ENCODE results near the gene PALS2.

The PALS2 gene, protein sequence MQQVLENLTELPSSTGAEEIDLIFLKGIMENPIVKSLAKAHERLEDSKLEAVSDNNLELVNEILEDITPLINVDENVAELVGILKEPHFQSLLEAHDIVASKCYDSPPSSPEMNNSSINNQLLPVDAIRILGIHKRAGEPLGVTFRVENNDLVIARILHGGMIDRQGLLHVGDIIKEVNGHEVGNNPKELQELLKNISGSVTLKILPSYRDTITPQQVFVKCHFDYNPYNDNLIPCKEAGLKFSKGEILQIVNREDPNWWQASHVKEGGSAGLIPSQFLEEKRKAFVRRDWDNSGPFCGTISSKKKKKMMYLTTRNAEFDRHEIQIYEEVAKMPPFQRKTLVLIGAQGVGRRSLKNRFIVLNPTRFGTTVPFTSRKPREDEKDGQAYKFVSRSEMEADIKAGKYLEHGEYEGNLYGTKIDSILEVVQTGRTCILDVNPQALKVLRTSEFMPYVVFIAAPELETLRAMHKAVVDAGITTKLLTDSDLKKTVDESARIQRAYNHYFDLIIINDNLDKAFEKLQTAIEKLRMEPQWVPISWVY

DNA sequence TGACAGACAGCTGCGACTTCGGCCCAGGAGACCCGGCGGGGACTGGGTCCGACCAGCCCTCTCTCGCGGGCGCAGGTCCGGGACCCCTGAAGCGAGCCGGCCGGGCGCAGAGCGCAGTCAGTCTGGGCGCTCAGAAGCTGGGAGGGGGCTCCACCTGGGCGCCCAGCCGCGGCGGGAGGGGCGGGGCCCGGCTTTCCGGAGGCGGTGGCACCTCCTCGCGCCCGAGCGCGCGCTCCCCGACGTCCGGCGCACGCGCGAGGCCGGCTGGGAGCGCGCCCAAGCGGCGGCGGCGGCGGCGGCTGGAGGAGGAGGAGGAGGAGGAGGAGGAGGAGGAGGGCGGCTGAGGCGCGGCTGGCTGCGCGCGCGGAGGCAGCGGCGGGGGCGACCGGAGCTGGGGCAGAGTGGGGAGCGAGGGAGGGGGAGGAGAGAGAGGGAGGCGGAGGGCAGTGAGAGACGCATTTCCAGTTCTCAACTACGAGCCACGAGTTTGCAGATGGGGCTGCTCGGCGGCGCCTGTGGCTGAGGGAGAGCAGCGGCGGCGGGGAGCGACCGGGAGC lies at the start of gene PALS2:
Gene PALS2, plus strand, starts transcription at position 456 of the 557 bp plus-strand sequence. CDS start 50,216 bp downstream, outside the sequence.
- DNase-seq, result no peak

DNA sequence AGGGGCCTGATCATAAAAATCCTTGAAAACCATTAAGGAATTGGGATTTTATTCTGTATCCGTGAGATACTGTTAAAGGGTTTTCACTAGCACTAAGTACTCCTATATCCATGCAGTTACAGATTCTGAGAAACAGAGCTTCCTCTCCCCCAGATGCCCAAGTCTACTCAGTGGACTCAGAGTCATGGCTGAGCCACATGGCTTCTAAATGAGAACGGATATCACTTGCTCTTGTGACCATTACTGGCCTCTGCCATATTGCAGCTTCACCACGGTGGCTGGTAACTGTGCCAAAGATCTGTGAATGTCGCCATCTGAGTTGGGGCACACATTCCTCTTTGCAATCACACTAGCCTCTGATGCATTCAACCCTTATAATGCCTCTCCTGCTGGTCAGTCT lies 42.0 kb upstream of the PALS2 start:
- no peak for DNase-seq

DNA sequence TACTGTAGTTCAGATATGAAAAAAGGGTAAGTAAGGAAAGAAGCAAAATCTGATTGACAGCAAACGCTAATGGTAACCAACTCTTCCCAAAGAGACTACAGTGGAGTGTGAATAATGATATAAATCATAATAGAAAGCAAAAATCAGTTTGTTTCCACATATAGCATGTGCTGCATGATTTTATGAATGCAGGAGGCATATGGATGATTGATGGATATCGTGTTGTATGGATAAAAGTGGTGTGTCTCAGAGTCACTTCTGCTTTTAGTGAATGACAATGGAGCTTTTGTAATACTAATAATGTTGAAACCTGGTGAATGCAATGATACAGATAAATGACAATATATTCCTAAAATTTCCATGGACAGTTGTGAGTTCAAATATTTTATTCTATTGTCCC lies 36.6 kb upstream of the PALS2 start:
- no peak for DNase-seq

DNA sequence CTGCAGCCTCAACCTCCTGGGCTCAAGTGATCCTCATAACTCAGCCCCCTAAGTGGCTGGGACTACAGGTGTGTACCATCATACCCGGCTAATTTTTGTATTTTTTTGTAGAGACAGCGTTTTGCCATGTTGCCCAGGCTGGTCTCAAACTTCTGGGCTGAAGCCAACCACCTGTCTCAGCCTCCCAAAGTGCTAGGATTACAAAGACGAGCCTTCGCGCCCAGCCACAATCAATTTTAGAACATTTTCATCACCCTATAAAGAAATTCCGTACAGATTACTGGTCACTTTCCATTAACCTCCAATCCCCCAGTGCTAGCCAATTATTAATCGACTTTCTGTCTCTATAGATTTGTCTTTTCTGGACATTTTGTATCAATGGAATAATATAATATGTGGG lies 32.3 kb upstream of the PALS2 start:
- no peak for DNase-seq

DNA sequence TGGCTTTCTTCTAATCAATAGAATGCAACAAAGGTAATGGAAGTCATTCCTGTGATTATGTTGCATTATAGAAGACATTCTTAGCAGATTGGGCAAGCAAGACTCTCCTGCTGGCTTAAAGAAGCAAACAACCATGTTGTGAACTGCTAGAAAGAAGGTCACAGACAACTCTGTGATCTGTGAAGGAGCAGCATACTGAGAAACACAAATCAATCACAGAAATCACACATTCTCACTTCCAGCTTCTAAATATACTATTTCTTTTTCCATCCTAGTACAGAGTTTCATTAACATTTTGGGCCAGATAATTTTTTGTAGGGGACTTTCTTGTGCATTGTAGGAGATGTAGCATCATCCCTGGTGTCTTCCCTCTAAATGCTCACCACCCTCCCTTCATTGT lies 28.0 kb upstream of the PALS2 start:
- no peak for DNase-seq

DNA sequence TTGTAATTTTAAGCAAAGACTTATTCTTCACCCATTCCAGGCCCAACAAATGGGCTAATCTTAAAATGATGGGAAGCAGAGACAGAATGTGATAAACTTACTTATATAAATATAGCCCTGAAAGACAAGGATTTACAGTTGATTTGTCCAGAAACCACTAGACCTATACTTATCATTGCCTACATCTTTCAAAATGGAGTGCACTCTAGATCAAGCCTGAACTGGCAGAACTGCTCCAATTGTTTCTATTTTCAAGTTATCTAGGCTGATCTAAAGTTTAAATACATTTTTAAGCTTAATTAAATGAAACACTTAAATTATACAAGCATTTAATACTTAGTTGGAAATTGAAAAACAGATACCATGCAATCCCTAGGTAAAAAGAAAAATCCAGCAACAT lies 24.9 kb upstream of the PALS2 start:
- no peak for DNase-seq

DNA sequence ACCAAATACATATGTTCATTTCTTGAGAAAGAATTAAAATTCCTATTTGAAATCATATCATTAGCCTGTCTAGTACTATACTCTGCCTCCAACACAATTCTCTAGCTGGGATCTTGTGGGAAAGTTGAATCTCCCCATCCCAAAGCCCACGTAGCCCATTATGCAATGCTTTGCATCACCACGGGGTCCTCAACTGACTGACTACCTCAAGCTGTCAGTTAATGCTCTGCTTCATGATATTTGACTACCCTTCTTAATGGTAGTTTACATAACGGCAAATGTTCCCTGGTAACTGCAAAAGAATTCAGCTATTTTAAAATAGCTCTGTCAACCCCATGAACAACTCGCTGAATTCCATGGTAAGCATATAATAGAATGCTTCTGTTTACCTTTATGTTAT lies 23.3 kb upstream of the PALS2 start:
- no peak for DNase-seq

DNA sequence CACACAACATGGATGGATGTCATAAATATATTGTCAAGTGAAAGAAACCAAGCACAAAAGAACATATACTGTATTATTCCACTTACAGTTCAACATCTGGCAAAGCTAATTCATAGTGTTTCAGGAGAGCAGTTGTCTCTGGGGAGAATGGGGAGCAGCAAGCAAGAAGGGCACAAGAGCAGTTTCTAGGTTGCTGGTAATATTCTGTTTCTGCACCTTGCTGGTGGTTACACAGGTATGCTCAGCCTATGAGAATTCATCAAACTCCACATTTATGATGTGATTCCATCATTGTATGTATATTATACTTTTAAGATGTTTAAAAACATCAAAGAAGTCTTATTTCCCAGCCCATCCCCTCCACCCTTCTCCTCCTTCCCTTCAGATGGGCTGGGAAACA lies 18.1 kb upstream of the PALS2 start:
- no peak for DNase-seq

DNA sequence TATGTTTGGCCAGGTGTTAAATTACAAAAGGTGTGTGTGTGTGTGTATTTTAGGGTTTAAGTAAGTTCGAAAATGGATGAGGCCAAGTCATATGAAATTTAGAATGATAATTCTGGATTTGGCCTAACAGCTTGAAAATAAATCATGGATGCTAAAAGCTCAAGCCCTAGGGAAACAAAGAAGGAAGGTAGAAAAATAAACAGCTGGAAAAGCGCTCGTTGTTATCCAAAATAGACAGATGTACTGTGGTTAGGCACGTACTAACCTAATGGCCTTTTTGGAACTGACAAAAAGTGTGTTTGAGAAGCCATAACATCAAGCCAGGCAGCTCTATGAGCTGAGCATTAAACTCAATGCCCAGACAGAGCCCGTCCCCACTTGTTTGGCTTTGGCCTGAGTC lies 17.5 kb upstream of the PALS2 start:
- DNase-seq, result no peak

DNA sequence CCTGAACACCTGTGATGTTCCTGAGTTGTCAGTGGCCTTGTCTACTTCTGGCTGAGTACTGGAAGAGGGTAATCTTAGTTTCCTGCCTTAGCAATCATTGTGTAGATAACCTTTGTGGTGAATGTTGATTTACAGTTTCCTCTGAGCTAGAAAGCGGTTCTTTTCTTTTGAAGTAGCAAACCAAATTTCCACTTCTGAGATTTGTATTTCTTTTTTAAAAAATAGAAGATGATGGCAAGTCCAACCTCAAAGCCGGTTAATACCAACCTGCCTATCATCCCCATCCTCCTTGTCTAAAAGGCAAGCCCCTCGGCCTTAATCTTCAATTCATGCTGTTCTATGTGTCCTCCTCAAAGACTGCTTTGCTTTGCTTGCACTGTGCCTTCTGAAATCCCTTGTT lies 12.5 kb upstream of the PALS2 start:
- DNase-seq, result no peak

DNA sequence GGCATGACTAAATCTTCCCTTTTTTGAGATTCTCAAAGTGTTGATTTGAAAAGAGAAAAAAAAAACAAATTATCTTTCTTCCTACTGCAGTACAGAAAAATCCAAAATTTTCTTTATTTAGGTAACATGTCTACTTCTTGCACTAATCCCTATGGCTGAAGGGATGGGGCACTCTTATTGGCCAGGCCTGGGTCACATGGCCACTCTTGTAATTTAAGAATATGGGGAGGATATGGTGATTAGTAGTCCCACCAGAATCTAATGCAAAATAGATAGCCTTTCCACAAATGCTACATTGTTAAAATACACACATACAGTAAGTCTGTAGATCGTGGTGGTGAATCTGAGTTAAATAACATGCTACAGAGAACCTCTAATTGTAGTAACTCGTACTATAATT lies 7.0 kb upstream of the PALS2 start:
- DNase-seq, result no peak

DNA sequence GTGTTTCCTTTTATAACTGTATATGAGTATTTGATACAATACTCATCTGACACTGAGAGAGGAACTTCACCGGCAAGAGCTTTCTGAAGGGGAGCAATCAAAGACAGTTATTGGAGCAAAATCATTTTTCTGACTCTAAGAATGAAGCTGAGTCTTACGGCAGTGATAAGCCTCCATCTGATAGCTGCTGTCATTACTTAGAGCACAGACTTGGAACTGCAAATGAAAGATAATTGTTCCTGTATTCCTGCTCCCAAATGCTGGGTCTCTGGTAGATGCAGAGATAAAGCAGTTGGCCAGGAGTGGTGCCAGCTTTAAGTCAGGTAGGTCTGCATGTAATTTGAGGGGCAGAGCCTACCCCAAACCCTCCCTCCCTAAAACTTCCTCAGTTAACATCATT lies 2.3 kb upstream of the PALS2 start:
- DNase-seq, result no peak

DNA sequence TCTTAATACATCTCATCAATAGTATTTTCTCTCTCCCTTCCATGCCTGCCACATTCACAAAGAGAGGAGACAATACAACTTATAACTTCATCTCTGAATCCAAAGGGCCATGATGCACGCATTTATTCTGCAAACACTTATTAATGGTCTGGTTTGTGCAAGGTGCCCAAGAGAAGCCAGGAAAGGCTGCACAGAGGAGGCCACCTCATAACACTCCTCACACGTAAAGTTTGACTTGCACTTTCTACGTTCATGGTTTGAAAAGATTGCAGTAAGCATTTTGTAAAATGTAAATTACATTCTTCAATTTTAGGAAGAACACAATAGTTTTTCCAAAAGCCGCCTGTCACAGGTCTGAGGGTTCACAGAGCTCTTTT lies 1.2 kb upstream of the PALS2 start:
- DNase-seq, result no peak

DNA sequence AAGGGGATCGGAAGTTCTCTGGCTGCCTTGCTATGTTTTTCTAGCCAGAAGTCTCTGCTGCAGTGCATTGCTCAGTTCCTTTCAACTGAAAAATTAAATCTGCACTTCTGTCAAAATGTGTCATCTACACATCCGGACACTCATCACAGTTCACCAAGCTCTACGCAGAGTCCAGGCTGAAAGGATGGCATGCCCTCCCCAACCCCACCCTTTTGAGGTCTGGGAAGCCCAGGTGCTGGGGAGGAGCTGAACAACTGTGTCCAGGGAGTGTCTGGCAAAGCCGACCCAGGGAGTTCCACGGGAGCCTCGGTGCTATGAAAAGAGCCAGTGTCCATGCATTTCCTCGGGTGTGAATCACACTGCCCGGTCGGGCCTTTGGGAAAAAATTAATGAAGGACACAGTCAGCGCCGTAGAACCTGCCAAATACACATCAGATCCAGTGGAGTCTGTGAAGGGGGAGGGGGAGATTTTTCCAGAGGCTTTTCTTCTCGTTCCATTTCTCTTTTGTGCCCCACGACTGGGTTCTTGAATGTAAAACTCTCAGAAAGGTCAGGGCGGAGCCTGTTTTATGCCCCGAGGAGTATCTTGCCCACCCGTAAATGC lies 757 bp upstream of the PALS2 start:
- no peak for DNase-seq

DNA sequence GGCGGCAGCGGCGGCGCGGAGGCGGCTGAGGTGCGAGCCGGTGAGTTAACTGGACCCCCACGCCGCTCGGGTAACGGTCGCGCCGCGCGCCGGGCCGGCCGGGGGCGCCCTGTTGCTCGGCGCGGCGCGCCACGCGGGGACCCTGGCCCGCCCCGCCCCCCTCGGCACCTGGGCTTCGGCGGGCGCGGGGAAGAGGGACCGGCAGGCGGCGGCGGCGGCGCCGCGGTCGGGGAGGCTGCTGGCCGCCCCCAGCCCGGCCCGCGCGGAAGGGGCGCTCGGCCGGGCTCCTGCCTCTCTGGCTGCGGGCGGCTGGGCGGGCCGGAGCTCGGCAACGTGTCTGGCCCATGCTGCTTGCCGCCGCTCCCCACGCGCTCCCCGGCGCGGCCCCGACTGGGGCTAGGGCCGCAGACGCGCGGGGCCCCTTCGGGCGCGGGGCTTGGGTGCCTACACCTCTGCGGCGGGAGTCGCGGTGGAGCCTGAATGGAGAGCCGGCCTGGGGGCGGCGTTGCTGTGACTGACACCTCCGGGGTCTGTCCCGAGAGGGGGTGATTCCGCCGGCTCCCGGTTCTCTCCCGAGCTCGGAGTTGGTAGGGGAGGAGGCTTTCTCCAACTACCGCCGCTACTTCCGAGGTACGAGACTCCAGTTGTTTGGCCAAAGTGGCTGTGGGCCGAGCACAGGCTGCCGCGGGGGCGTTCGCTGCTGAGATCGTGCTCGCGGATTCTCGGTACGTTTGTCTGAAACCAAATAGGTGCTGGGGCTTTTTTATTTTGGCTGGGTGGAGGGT lies 494 bp downstream of the PALS2 start:
- no peak for DNase-seq

DNA sequence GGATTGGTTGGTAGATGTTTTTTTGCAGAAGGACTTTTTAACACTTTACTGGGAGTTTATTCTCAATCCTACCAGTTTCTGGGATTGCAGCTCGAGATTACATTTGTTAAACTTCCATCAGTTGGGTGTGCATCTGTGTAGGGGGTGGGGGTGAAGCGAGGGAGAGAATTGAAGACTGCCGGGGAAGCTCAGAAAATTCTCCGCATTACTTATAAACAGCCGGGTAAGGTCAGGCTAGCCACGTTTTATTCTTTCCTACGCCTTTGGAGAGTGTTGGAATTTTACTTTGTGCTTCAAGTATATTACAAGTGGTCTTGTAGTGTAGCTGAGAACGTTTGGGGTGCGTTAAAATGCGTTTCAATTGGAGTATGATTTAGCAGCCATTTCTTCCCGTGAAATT lies 1.1 kb downstream of the PALS2 start:
- no peak for DNase-seq

DNA sequence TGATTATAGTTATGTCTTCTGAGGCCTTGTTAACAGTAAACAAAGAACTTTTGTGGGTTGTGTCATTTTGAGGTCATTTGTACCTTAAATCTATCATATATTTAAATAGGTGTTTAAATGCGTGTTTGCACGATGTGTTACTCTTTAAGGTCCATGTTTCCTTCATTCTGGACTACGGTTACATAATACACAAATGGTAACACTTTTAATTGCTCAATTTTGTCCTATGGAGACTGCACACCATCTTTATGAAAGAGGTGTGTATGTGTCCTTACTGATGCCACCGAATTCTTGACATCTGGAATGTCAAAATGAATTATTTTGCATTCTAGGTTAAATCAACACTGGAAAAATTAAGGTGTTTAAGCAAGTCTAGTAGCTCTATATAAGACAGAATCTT lies 1.7 kb downstream of the PALS2 start:
- DNase-seq, result no peak

DNA sequence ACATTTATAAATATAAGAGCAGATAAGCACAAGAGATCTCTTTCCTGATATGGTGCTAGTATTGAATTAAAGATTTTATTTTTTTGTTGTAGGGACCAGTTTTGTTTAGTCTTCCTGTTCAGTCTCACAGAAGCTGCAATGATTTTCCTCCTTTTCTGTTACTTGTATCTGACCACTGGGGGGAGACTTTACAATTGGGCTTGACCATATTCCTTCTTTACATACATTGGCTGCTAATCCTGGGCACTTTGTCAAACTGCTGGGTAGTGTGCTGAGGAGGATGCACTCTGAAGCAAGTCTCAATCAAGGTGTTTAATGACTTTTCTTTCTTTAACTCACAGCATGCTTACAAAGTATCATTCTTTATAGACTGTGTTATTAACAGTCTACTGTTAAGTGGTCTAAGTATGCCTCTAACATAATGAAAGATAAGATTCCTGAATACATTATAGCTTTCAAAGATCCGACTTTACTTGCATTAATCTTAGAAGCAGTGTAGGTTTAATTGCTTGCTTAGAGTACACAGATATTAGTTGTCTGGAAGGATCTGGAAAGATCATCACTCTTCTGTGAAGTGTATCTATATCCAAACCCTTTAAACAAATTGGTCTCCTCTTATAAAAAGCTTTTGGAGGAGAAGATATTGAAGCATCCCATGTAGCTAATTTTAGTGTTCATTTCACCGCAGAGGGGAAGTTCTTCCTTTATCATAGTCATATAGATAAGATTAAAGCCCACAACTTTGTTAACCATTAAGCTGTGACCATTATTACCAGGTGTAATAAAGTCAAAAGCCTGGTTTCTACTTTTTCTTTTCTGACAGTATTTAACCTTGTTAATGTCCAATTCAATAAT lies 3.1 kb downstream of the PALS2 start:
- DNase-seq, result no peak

DNA sequence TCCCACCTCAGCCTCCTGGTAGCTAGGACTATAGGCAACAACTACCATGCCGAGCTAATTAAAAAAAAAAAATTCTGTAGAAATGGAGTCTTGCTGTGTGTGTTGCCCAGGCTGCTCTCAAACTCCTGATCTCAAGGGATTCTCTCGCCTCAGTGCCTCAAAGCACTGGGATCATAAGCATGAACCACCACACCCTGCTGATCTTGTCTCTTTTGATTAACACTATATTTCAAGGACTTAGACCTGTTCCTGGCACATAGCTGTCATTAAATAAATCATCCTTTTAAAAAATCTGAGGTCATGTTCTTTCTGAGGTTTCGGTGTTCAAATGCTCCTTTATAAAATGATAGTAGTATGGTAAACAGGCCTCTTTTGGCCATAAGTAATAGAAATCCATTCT lies 4.8 kb downstream of the PALS2 start:
- no peak for DNase-seq

DNA sequence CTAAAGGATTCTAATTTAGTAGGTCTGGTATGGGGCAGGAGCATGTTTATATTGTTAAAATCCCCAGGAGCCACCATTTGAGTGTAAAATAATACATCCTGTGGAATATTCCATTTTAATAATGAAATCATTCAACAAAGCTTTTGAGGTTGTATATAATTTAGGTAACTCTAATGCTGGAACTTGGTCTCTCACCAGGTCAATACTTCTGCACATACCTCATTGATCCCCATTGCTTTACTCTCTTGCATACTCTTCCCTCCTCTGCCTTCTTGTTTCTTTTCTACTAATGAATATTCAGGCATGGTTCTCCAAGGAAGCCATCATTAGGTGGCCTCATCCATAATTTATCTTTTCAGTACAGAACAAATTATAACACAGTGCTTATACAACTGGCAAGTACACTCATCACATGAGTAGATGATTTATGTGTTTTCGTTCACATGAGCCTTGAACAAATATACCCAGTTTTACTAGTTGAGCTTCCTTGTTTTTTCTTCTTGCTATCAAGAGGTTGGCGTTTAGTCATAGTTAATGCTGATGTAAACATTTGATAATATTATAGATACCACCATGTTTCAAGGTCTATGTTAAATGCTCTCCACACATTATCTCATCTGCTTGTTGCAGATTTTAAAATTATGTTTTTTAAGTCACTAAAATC lies 7.2 kb downstream of the PALS2 start:
- no peak for DNase-seq

DNA sequence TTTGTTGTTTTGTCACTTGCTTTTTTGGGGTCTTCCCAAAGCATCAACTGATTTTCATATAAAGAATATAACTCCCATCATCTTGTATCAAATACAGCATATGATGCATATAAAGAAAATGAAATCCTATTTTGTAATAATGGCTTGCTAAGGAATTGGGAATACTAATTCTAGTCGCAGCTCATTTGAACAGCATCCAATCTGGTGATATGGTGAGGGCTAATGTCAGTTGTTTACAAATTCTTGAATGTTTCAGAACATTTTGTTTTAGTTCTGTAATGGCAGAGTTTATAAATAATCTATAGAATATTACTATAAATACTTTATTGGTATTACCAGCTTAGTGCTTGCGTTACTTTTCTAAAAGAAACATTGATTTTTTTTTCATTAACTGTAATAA lies 8.9 kb downstream of the PALS2 start:
- DNase-seq, result no peak

DNA sequence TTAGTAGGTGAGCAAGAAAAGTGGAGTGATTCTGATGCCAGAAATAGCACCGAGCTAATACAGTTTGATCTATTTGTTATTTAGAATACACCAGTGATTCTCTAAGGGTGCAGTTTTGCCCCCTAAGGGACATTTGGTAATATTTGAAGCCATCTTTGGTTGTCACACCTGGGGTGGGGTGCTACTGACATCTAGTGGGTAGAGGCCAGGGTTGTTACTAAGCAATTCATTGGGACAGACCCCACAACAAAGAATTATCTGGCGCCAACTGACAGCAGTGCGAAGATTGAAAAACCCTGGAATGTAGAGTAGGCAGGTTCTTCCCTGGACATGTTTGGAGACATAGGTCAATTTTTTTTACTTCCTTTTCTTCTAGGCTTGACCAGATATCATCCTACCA lies 14.6 kb downstream of the PALS2 start:
- no peak for DNase-seq
